ENCODE results near the gene TSPAN5.

Gene TSPAN5

DNA sequence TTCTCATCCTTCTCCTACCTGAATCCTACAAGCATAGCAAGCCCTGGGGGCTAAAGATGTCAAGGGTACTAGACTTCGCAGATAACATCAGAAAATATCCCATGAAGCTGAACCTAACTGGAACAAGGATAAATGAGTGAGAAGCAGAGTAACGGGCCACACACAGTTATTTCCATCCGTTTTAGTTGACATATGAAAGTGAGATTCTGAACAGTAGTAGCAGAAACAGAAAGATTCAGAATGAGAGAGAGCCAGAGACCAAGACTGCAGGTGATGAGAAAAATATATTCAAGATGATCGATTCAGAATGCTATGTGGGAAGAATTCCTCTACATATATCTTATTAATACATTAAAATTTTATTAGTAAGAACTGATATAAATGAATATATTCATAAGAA, 165.1 kb downstream of the TSPAN5 start:
- Histone ChIP-seq H4K20me1 (ENCODE audit: insufficient read depth, low read length, poor library complexity, severe bottlenecking) (no peaks in the 10 kb centered on the region), H3K4me1 (ENCODE audit: insufficient read depth, low read length, poor library complexity, severe bottlenecking) (no peaks in the 10 kb centered on the region), H3K27me3 (ENCODE audit: insufficient read depth, low read length, poor library complexity, severe bottlenecking) (no peaks in the 10 kb centered on the region), H3K9me2 (replicated peaks; ENCODE audit: low read depth, low read length) (no peaks in the 10 kb centered on the region), H3K9ac (ENCODE audit: low read depth, low read length, poor library complexity, severe bottlenecking) (no peak overlapping the region), H3K79me2 (ENCODE audit: insufficient read depth, low read length) (no peaks in the 10 kb centered on the region), H3K9me3 (ENCODE audit: insufficient read depth, low read depth, low read length) (no peaks in the 10 kb centered on the region), H2AFZ (ENCODE audit: low read length) (no peak overlapping the region), H3F3A (ENCODE audit: low read depth) (no peaks in the 10 kb centered on the region), H3K36me3 (ENCODE audit: insufficient read depth, low read length) (no peaks in the 10 kb centered on the region; the same call in 1 of the 2 replicates), H3K4me3 (ENCODE audit: low read length, poor library complexity, severe bottlenecking) (no peak overlapping the region), H3K4me2 (ENCODE audit: low read depth, low read length, poor library complexity, severe bottlenecking) (no peak overlapping the region)
- TF ChIP-seq, protein P1, sequence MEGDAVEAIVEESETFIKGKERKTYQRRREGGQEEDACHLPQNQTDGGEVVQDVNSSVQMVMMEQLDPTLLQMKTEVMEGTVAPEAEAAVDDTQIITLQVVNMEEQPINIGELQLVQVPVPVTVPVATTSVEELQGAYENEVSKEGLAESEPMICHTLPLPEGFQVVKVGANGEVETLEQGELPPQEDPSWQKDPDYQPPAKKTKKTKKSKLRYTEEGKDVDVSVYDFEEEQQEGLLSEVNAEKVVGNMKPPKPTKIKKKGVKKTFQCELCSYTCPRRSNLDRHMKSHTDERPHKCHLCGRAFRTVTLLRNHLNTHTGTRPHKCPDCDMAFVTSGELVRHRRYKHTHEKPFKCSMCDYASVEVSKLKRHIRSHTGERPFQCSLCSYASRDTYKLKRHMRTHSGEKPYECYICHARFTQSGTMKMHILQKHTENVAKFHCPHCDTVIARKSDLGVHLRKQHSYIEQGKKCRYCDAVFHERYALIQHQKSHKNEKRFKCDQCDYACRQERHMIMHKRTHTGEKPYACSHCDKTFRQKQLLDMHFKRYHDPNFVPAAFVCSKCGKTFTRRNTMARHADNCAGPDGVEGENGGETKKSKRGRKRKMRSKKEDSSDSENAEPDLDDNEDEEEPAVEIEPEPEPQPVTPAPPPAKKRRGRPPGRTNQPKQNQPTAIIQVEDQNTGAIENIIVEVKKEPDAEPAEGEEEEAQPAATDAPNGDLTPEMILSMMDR (conservative IDR thresholded peaks at IDR 0.05; ENCODE audit: low read length): no peak
- TF ChIP-seq EZH2phosphoT487 (IDR thresholded peaks at IDR 0.05; ENCODE audit: borderline replicate concordance): no peak

DNA sequence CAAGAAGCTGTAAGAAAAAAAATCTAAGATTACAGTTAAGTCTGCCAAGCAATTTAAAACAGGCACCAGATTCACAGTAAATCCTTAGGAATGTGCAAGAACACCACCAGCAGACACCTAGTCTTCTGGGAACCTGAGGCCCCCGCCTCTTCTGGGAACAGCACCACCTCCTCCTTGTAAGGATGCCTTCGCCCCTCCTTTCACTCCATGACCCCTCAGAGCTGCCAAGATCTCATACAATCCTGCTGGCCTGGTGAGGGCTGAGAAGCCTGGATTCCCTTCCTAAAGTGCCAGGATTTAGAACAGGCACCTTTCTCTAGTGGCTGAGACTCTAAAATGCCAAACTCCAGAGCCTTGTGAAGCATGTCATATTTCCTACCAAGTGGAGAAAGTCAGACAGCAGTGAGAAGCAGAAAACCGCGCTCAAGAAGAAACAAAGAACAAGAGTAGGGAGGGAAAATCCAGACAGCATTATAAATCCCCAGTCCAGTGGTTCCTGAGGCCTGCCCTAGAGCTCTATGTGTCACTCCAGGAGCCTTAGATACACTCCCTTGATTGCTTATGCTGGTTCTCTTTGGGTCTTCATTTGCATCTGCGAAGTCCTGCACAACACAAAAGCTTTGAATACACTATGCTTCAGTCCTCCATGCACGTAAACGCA, 166.4 kb downstream of the TSPAN5 start:
- H3K9me2 ChIP-seq (replicated peaks; ENCODE audit: low read depth, low read length): no peaks in the 10 kb centered on the region
- H4K20me1 ChIP-seq (ENCODE audit: insufficient read depth, low read length, poor library complexity, severe bottlenecking): no peaks in the 10 kb centered on the region
- H3K9ac ChIP-seq (ENCODE audit: low read depth, low read length, poor library complexity, severe bottlenecking): no peak overlapping the region
- no peak for TF ChIP-seq EZH2phosphoT487 (IDR thresholded peaks at IDR 0.05; ENCODE audit: borderline replicate concordance)
- TF ChIP-seq, protein P1 (conservative IDR thresholded peaks at IDR 0.05; ENCODE audit: low read length): no peak
- no peak overlapping the region for H3K4me3 ChIP-seq (ENCODE audit: low read length, poor library complexity, severe bottlenecking)
- no peaks in the 10 kb centered on the region for H3K4me1 ChIP-seq (ENCODE audit: insufficient read depth, low read length, poor library complexity, severe bottlenecking)
- H3K36me3 ChIP-seq (ENCODE audit: insufficient read depth, low read length): no peaks in the 10 kb centered on the region
- no peaks in the 10 kb centered on the region for H3F3A ChIP-seq (ENCODE audit: low read depth)
- H3K79me2 ChIP-seq (ENCODE audit: insufficient read depth, low read length): no peaks in the 10 kb centered on the region
- no peak overlapping the region for H3K4me2 ChIP-seq (ENCODE audit: low read depth, low read length, poor library complexity, severe bottlenecking)
- H2AFZ ChIP-seq (ENCODE audit: low read length): no peak overlapping the region
- H3K27me3 ChIP-seq (ENCODE audit: insufficient read depth, low read length, poor library complexity, severe bottlenecking): no peaks in the 10 kb centered on the region
- H3K9me3 ChIP-seq (ENCODE audit: insufficient read depth, low read depth, low read length): no peaks in the 10 kb centered on the region

DNA sequence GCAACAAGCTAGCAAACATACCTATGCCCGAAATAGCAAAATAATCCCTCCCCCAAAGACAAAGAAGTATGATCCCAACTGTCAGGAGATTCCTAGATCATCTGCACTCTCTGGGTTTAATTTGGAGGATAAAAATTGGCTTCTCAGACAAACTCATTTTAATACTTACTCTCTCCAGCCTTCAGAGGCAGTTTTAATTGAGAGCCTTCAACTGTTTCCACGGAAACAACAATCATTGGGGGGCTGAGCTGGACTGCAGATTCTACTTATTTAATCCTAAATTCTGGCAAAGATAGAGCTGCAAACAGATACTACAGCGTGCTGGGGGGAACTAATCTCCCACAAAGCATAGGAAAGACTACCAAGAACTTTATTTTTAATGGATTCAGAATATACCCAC, 168.2 kb downstream of the TSPAN5 start:
- no peaks in the 10 kb centered on the region for H3K79me2 ChIP-seq (ENCODE audit: insufficient read depth, low read length)
- no peaks in the 10 kb centered on the region for H3K36me3 ChIP-seq (ENCODE audit: insufficient read depth, low read length)
- H3K4me1 ChIP-seq (ENCODE audit: insufficient read depth, low read length, poor library complexity, severe bottlenecking): no peaks in the 10 kb centered on the region
- no peaks in the 10 kb centered on the region for H3K27me3 ChIP-seq (ENCODE audit: insufficient read depth, low read length, poor library complexity, severe bottlenecking)
- no peaks in the 10 kb centered on the region for H3F3A ChIP-seq (ENCODE audit: low read depth)
- TF ChIP-seq, protein P1 (conservative IDR thresholded peaks at IDR 0.05; ENCODE audit: low read length): no peak
- TF ChIP-seq EZH2phosphoT487 (IDR thresholded peaks at IDR 0.05; ENCODE audit: borderline replicate concordance): no peak
- H3K4me2 ChIP-seq (ENCODE audit: low read depth, low read length, poor library complexity, severe bottlenecking): no peak overlapping the region
- no peak overlapping the region for H3K4me3 ChIP-seq (ENCODE audit: low read length, poor library complexity, severe bottlenecking)
- no peaks in the 10 kb centered on the region for H4K20me1 ChIP-seq (ENCODE audit: insufficient read depth, low read length, poor library complexity, severe bottlenecking)
- H3K9ac ChIP-seq (ENCODE audit: low read depth, low read length, poor library complexity, severe bottlenecking): no peak overlapping the region
- H3K9me3 ChIP-seq (ENCODE audit: insufficient read depth, low read depth, low read length): no peaks in the 10 kb centered on the region
- no peak overlapping the region for H2AFZ ChIP-seq (ENCODE audit: low read length)
- no peaks in the 10 kb centered on the region for H3K9me2 ChIP-seq (replicated peaks; ENCODE audit: low read depth, low read length)
